Mucosa of rectum (tissue), 2 donors: Measurements from ENCODE around the gene ADCY5.

Experiments
- H3K27ac ChIP-seq, 2 donors: one replicate each; pipeline ENCODE4 v1.7.0; 2013; ENCODE audit warnings: inconsistent platforms in 2 of 2, low read depth in 2 of 2, low read length in 2 of 2
- H3K27me3 ChIP-seq, 2 donors: one replicate each; pipeline ENCODE4 v1.7.0; 2013; ENCODE audit warnings: low read length in 2 of 2; ENCODE audit not compliant: control insufficient read depth in 2 of 2, insufficient read depth in 2 of 2
- H3K36me3 ChIP-seq, 2 donors: one replicate each; pipeline ENCODE4 v1.7.0; 2013; ENCODE audit warnings: low read length in 2 of 2; ENCODE audit not compliant: control insufficient read depth in 2 of 2, insufficient read depth in 2 of 2
- H3K4me1 ChIP-seq, 2 donors: one replicate each; pipeline ENCODE4 v1.7.0; 2013; ENCODE audit warnings: low read length in 2 of 2, mild to moderate bottlenecking in 1 of 2; ENCODE audit not compliant: control insufficient read depth in 2 of 2, insufficient read depth in 2 of 2
- H3K4me3 ChIP-seq, 2 donors: one replicate each; pipeline ENCODE4 v1.7.0; 2013; ENCODE audit warnings: low read length in 2 of 2
- H3K9ac ChIP-seq, 2 donors: one replicate each; pipeline ENCODE4 v1.7.0; 2013; ENCODE audit warnings: low read length in 2 of 2, low read depth in 1 of 2, mild to moderate bottlenecking in 1 of 2
- H3K9me3 ChIP-seq, 2 donors: one replicate each; pipeline ENCODE4 v1.7.0; 2013; ENCODE audit warnings: low read length in 2 of 2; ENCODE audit not compliant: control insufficient read depth in 2 of 2
- donor health status: healthy.
- donor health status: Normal muscosa, but diverticular disease.

Gene ADCY5

DNA sequence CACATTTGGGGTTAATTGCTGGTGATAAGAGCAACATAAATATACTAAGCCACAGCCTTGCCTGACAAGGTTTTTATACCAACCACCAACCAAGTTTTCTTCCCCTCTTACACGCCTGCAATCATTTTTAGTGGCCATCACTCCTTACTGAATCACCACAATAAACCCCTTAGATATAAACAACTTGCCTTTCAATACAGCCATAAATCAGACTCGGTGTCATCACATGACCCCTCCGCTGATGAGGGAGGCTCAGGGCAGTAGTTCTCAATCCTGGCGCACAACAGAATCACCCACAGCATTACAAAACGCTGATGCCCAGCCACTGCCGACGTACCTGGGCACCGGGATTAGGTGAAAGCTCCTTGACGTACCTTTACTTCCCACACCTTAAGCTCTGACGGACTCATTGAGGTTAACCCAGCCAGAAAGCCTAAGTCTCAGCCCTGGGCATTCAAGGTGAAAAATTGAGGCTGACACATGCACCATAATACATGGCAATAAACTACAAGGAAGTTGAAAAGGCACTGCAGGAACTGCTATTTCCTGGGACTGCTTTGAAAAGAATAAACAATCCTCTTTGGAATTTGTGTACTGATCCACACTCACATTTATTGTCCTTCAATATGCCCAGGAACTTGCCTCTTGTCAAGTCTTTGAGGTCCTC lies 17.1 kb downstream of the ADCY5 start:
- Histone ChIP-seq H3K9me3 (no peaks in the 10 kb centered on the region), H3K27me3 (no peaks in the 10 kb centered on the region), H3K27ac (peak overlapping the region; percentile 48 to 82), H3K4me3 (peak overlapping the region in 1 of 2 donors; percentile 20), H3K9ac (peak overlapping the region in 1 of 2 donors; percentile 21), H3K4me1 (peaks cover 21 to 22% of the 10 kb centered on the region in 2 donors), H3K36me3 (no peaks in the 10 kb centered on the region)

DNA sequence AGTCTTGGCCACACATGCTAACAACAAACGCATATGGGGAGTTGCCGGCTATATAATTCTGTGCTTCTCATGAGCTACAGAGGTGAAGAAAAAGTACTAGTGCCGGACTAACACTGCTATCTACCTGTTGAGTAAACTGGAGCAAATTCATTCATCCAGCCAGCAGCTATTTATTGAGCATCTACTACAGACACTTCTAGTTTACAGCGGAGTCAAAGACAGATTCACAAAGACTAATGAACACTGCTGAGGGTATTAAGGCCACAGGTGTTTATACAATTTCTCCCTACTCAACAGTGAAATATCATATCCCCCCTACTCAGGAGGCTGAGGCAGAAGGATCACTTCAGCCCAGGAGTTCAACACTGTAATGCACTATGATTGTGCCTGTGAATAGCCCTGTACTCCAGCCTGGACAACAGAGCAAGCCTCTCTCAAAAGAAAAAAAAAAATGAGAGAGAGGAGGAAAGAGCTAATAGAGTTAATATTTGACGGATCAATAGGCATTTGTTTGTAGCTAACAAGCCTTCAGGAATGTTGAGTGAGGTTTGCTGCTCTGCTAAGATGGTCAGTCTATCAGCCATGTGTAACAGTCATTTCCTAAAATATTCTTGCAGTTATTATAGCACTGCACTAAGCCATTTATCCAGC lies 17.8 kb downstream of the ADCY5 start:
- no peak overlapping the region for H3K4me3 ChIP-seq
- no peaks in the 10 kb centered on the region for H3K9me3 ChIP-seq
- no peaks in the 10 kb centered on the region for H3K36me3 ChIP-seq
- peak overlapping the region; percentile 48 to 82 for H3K27ac ChIP-seq
- H3K4me1 ChIP-seq = peaks cover 21 to 22% of the 10 kb centered on the region in 2 donors
- no peak overlapping the region for H3K9ac ChIP-seq
- no peaks in the 10 kb centered on the region for H3K27me3 ChIP-seq

DNA sequence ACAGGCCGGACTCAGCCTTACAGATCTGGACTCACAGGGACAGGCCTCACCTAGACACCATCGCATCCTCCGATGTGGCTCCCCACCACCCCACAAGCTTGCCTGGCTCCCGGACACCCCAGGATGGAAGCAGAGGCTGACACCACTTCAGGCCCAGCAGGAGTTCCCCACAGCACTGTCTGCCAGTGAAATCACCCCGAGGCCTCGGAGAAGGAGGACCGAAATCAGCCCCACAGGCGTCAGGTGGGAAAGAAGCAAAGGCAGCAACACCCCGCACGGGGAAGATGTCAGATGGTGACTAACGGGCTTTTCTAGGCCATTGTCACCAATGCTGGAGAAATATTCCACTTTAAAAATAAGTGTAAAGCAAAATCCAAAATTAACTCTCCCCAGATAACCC lies 18.6 kb downstream of the ADCY5 start:
- peaks cover 21 to 22% of the 10 kb centered on the region in 2 donors for H3K4me1 ChIP-seq
- no peaks in the 10 kb centered on the region for H3K9me3 ChIP-seq
- H3K36me3 ChIP-seq = no peaks in the 10 kb centered on the region
- H3K4me3 ChIP-seq = no peak overlapping the region
- no peak overlapping the region for H3K9ac ChIP-seq
- H3K27me3 ChIP-seq = no peaks in the 10 kb centered on the region
- no peak overlapping the region for H3K27ac ChIP-seq

DNA sequence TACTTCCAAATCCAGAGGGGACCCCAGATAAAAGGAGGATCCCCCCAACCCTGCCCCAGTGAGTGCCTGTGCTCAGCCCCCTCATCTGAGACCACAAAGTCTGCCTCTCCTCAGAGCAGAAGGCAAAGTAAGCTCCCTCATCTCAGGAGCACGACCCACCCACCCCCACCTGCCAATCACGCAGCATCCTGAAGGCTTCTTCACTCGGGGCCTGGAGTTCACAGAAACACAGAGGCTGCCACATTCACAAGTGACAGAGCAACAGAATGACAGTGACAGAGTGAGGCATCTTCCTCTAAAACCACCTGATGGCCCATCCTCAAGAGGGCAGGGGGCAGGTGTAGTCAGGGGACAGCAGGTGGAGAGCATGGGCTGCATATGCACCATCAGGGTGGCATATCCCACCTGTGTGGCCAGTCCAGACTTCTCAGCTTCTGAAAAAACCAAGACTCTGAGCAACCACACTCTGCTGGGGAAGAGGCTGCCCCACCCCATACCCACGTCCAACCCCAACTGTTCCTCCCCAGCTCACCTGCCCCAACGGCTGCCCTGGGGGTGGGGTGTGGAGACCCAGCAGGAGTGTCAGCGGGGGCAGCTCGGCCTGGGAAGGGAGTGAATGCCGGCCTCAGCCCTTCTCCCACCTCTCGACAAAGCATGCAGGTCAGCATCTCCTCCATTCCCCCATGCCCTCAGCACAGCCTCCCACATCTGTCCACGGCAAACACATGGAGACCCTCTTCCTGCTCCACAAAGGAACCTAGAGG lies 19.3 kb downstream of the ADCY5 start:
- peaks cover 21 to 22% of the 10 kb centered on the region in 2 donors for H3K4me1 ChIP-seq
- H3K36me3 ChIP-seq = no peaks in the 10 kb centered on the region
- H3K9me3 ChIP-seq = no peaks in the 10 kb centered on the region
- H3K27ac ChIP-seq = no peak overlapping the region
- H3K9ac ChIP-seq = no peak overlapping the region
- no peaks in the 10 kb centered on the region for H3K27me3 ChIP-seq
- H3K4me3 ChIP-seq = no peak overlapping the region

DNA sequence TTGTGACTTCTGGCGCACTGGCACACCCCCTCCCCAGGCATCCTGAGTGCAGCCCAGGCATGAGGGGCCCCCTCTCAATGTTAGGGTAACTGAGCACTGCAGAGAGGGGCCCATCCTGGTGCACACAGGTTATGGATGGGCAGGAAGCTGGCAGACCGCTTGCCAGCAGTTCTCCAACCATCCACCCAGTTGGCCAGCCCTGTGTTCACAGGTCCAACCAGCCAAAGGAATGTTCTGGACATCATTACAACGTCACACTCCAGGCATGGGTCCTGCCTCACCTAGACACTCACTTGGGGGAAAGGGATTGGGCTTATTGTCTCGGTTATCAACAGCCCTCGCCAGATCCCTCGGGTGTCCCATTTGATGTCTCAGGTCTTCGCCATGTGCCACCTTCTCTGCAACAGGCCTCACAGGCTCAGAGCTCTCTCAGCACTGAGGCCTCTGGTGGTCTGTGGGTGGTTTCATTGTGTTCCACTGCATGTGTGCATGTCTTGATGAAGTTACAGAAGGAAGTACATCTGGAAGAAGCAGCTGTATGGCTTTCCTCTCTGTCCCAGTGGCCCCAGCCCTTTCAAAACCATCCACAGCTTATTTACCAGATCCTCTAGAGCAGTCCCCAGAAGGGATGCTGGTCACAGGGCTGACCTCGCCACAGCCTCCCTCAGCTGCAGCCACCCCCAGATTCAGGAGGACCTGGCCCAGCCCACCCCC lies 23.7 kb downstream of the ADCY5 start:
- H3K9ac ChIP-seq = no peak overlapping the region
- no peak overlapping the region for H3K4me3 ChIP-seq
- H3K36me3 ChIP-seq = no peaks in the 10 kb centered on the region
- no peak overlapping the region for H3K27ac ChIP-seq
- H3K27me3 ChIP-seq = no peaks in the 10 kb centered on the region
- H3K9me3 ChIP-seq = no peaks in the 10 kb centered on the region
- peaks cover 30 to 38% of the 10 kb centered on the region in 2 donors for H3K4me1 ChIP-seq

DNA sequence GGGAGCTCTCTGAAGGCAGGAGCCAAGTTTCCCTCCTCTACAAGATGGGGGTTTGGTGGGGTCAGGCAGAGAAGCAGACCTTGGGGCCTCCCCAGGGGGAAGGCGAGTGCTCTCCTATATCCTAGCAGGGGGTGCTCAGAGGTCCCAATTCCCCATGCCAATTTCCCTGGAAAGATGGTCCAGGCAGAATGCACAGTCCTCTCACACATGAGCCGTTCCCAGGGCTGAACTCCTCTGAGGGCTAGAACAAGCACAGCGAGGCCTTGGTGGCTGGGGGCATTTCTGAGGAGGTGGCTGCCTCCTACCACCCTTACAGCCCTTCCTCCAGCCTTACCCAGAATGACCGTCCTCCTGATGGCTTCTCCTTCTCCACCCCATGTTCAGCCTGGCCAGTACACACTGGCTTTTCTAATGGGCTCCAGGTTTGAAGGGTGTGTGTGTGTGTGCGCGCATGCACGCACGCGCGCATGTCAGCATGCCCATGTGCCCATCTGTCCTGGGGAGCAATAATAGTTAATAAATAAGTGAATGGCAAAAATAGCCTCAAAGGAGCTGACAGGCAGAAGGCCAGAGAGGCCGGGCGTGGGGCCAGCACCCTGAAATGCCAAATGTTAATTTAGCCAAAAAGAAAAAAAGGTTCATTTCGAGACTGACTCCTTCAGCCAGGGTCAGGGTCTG lies 24.4 kb downstream of the ADCY5 start:
- Histone ChIP-seq H3K4me3 (no peak overlapping the region), H3K9me3 (no peaks in the 10 kb centered on the region), H3K9ac (no peak overlapping the region), H3K27me3 (no peaks in the 10 kb centered on the region), H3K4me1 (peaks cover 26 to 34% of the 10 kb centered on the region in 2 donors), H3K36me3 (no peaks in the 10 kb centered on the region), H3K27ac (peak overlapping the region in 1 of 2 donors; percentile 23)

DNA sequence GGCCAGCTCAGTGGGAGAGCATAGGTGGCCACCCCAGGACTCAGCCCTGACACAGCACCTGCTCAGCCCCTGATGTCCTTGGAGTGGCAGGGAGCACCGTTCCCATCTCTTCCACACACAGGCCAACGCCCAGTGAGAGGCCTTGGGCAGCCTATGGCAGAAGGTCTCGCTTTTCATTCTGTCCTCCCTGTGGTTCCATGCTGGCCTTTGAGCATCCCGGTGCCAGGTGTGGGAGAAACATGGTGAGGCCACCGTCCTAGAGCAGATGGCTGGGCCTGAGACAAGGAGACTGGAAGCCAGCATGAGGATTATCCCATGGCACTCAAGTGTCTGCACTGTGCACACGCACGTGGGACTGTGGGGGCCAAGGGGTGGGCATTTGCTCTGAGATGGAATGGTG lies 25.1 kb downstream of the ADCY5 start:
- peaks cover 25 to 34% of the 10 kb centered on the region in 2 donors for H3K4me1 ChIP-seq

DNA sequence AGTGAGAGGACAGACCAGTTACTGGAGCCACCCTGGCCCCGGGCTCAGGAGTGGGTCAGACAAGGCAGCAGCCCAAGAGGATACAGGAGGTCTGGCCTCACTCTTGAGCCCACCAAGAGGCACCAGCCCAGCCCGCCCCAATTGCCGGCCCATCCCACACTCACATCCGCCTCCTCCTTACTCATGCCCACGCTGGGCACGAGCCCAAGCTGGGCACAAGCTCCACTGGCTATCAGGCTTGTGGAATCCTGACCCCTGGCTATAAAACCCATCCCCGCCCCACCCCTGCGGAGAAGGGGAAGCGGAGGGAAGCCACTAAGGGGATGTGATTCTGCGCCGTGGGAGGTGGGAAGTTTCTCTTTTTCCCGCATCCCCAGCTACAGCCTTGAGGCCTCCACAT lies 25.9 kb downstream of the ADCY5 start:
- no peaks in the 10 kb centered on the region for H3K27me3 ChIP-seq
- H3K4me3 ChIP-seq = peak overlapping the region in 1 of 2 donors; percentile 25
- peak overlapping the region; percentile 56 to 65 for H3K27ac ChIP-seq
- H3K4me1 ChIP-seq = peaks cover 25 to 34% of the 10 kb centered on the region in 2 donors
- H3K9ac ChIP-seq = peak overlapping the region in 1 of 2 donors; percentile 14
- H3K36me3 ChIP-seq = no peaks in the 10 kb centered on the region
- H3K9me3 ChIP-seq = no peaks in the 10 kb centered on the region

More for the DNA sequence above, 25.1 kb downstream of the ADCY5 start:
- Histone ChIP-seq H3K27me3 (no peaks in the 10 kb centered on the region), H3K36me3 (no peaks in the 10 kb centered on the region), H3K9me3 (no peaks in the 10 kb centered on the region), H3K4me3 (no peak overlapping the region), H3K9ac (no peak overlapping the region), H3K27ac (peak overlapping the region in 1 of 2 donors; percentile 23)

DNA sequence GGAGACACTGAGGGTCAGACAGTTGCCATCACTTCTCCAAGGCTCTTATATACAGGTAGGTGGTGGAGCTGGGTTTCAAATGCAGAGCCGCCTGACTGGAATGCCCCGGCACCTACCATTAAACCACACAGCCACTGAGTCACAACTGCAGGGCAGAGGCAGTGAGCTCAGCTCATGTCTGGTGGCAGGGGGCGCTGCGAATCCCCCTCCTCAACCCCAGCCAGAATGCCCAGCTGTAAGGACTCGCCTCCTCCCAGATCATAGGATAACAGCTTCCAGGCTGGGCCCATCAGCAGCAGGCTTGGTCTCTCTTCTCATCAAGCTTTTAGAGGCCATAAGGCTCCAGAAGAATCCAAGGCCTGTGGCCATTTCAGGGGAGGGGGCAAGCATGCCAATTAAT lies 26.4 kb downstream of the ADCY5 start:
- Histone ChIP-seq H3K36me3 (no peaks in the 10 kb centered on the region), H3K9me3 (no peaks in the 10 kb centered on the region), H3K4me3 (no peak overlapping the region), H3K9ac (peak overlapping the region in 1 of 2 donors; percentile 14), H3K27me3 (no peaks in the 10 kb centered on the region), H3K27ac (peak overlapping the region; percentile 56 to 65), H3K4me1 (peaks cover 25 to 34% of the 10 kb centered on the region in 2 donors)
